ENCODE results near the gene GABRA1. TPM values are rescaled to one million over a fixed set of nuclear protein-coding genes. Genes with fewer than 3 reads are reported as not detected.

The GABRA1 gene
- total RNA-seq, 1 donor from 2014 or later, result not detected

DNA sequence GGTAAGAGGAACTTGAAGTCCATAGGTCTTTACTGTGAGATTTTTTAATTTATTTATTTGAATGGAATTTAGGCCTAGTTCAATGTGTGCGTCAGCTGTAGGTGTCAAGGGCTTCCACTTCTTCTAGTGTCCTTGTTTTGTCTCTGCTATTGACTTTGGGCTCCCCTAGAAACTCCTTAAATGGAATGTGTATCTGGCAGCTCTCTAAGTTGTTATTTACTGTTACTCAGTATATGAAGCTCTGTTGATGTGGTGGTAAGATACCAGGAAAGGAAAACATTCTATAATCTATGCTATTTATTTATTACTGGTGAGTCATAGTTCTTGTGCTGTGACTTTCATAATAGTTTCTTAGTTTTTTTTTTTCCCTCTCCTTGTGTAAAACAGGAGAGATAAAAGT lies 97.1 kb downstream of the GABRA1 start:
- DNase-seq (no peak), ATAC-seq (ENCODE audit: low read depth) (no peak)
- no peaks in the 10 kb centered on the region for H3K36me3 Mint-ChIP-seq (ENCODE audit: low read depth)
- H3K4me1 Mint-ChIP-seq, result no peaks in the 10 kb centered on the region
- TF ChIP-seq, protein P1, sequence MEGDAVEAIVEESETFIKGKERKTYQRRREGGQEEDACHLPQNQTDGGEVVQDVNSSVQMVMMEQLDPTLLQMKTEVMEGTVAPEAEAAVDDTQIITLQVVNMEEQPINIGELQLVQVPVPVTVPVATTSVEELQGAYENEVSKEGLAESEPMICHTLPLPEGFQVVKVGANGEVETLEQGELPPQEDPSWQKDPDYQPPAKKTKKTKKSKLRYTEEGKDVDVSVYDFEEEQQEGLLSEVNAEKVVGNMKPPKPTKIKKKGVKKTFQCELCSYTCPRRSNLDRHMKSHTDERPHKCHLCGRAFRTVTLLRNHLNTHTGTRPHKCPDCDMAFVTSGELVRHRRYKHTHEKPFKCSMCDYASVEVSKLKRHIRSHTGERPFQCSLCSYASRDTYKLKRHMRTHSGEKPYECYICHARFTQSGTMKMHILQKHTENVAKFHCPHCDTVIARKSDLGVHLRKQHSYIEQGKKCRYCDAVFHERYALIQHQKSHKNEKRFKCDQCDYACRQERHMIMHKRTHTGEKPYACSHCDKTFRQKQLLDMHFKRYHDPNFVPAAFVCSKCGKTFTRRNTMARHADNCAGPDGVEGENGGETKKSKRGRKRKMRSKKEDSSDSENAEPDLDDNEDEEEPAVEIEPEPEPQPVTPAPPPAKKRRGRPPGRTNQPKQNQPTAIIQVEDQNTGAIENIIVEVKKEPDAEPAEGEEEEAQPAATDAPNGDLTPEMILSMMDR (IDR thresholded peaks at IDR 0.05), result no peak
- H3K27ac Mint-ChIP-seq, result no peak overlapping the region
- ChIA-PET POLR2A (no interaction called here), CTCF (no interaction called here)
- H3K4me3 Mint-ChIP-seq, result no peak overlapping the region
- no peaks in the 10 kb centered on the region for H3K27me3 Mint-ChIP-seq
- intact Hi-C loops (cut with micrococcal nuclease), result no loop called here
- H3K9me3 Mint-ChIP-seq, result peaks cover 6% of the 10 kb centered on the region

DNA sequence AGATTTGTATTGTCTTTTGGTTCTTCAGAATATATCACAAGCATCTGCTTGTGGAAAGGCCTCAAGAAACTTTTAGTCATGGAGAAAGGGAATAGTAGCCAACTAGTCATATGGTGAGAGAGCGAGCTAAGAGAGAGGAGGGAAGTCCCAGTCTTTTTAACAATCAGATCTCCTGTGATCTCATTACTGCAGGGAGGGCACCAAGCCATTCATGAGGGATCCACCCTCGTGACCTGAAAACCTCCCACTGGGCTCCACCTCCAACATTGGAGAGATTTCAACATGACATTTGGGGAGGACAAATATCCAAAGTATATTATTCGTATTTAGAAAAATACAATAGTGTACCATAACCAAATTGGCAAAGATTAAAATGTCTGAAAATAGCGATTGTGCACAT lies 99.0 kb downstream of the GABRA1 start:
- POLR2A ChIA-PET, result no interaction called here

More for the DNA sequence above, 99.0 kb downstream of the GABRA1 start:
- ATAC-seq (ENCODE audit: low read depth) (no peak), DNase-seq (no peak)
- Mint-ChIP-seq H3K27me3 (no peaks in the 10 kb centered on the region), H3K4me1 (no peaks in the 10 kb centered on the region), H3K36me3 (ENCODE audit: low read depth) (no peaks in the 10 kb centered on the region), H3K4me3 (no peak overlapping the region), H3K9me3 (peaks cover 4% of the 10 kb centered on the region), H3K27ac (no peak overlapping the region)
- TF ChIP-seq, protein P1 (IDR thresholded peaks at IDR 0.05), result no peak
- intact Hi-C loops (cut with micrococcal nuclease), result no loop called here
- CTCF ChIA-PET, result no interaction called here

Other genes with a start within 250 kb of the GABRA1 start
- not detected in 2 replicates for gene GABRA6, start 162.4 kb upstream of the GABRA1 start, total RNA-seq
- gene GABRG2, start 219.7 kb downstream of the GABRA1 start, total RNA-seq, result not detected in 2 replicates